ENCODE data around the gene PARM1.

Gene PARM1

DNA sequence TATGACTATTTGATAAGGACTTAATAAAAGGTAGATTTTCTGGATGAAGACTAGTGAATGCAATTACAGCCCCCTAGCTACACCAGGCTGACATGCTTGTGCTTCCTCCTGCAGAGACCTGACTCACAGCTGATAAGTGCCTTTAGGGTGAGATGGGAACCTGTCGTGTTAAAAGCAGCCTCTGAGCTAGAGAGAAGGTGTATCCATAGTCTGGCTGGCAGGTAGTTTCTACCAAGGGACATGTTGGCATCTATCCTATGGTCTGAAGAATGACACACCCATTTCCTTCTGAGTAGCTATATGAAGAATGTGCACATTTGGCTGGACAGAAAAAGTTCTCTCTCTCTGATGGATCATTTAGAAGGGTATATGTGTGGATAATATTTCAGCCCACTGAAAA is 64.1 kb downstream of the PARM1 start:
- Histone ChIP-seq H2AFZ (ENCODE audit: low read depth, low read length, severe bottlenecking) (no peak overlapping the region), H3K27me3 (ENCODE audit: low read length) (no peaks in the 10 kb centered on the region), H3K9ac (ENCODE audit: low read length) (no peak overlapping the region), H3K79me2 (ENCODE audit: insufficient read depth, low read length) (peaks cover 17% of the 10 kb centered on the region; the same call in 1 of the 2 replicates), H3K36me3 (ENCODE audit: low read length) (peaks cover 5% of the 10 kb centered on the region; the same call in 1 of the 2 replicates), H4K20me1 (ENCODE audit: low read depth, low read length) (no peaks in the 10 kb centered on the region), H3K4me3 (ENCODE audit: insufficient read depth, low read length, poor library complexity, severe bottlenecking) (no peak overlapping the region), H3K9me3 (ENCODE audit: insufficient read depth, low read length) (no peaks in the 10 kb centered on the region), H3K9me2 (replicated peaks; ENCODE audit: insufficient read depth, low read length) (no peaks in the 10 kb centered on the region), H3K4me2 (ENCODE audit: low read depth, low read length, poor library complexity, severe bottlenecking) (no peak overlapping the region), H3K27ac (ENCODE audit: low read depth, low read length) (no peak overlapping the region), H3F3A (ENCODE audit: insufficient read depth) (no peaks in the 10 kb centered on the region)
- no peak for TF ChIP-seq EZH2phosphoT487 (conservative IDR thresholded peaks at IDR 0.05; ENCODE audit: low read length)
- TF ChIP-seq, protein P1, sequence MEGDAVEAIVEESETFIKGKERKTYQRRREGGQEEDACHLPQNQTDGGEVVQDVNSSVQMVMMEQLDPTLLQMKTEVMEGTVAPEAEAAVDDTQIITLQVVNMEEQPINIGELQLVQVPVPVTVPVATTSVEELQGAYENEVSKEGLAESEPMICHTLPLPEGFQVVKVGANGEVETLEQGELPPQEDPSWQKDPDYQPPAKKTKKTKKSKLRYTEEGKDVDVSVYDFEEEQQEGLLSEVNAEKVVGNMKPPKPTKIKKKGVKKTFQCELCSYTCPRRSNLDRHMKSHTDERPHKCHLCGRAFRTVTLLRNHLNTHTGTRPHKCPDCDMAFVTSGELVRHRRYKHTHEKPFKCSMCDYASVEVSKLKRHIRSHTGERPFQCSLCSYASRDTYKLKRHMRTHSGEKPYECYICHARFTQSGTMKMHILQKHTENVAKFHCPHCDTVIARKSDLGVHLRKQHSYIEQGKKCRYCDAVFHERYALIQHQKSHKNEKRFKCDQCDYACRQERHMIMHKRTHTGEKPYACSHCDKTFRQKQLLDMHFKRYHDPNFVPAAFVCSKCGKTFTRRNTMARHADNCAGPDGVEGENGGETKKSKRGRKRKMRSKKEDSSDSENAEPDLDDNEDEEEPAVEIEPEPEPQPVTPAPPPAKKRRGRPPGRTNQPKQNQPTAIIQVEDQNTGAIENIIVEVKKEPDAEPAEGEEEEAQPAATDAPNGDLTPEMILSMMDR (IDR thresholded peaks at IDR 0.05; ENCODE audit: insufficient read depth, low read length, poor library complexity, severe bottlenecking) = no peak

DNA sequence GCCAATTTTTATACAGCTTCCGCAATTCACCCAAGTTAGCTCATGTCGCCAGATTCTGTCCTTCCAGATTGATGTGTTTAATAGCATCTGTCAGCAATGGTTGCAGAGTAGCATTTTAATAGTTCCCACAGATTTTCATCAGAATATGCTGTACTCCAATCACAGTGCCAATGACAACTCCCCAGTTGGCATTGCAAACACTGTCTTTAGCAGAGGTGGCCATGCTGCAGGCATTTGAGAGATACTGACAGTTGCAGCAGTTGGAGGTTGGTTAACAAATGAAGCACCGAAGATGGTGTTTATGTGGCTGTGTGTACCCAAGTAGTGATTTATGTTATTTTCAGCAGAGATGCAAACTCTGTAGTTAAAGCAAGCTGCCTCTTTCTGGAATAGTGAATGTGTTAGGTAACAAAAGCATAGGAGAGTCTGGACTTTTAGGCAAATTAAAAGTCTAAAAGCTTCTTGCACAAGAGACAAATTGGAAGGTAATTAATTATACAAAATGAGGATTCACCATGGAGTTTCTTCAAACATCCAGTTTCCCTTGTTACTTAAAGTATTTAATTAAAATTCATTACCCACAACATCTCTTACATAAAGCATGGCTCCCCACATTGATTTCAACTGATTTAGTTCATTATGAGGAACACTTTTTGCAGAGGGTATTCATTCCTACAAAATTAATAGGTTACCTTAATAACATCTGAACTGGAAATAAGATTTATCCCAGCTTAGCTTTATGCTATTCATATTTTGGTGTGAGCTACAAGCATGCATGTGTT is 65.2 kb downstream of the PARM1 start:
- Histone ChIP-seq H2AFZ (ENCODE audit: low read depth, low read length, severe bottlenecking) (no peak overlapping the region), H4K20me1 (ENCODE audit: low read depth, low read length) (no peaks in the 10 kb centered on the region), H3K27ac (ENCODE audit: low read depth, low read length) (no peak overlapping the region), H3K4me2 (ENCODE audit: low read depth, low read length, poor library complexity, severe bottlenecking) (no peak overlapping the region), H3K36me3 (ENCODE audit: low read length) (no peaks in the 10 kb centered on the region), H3K9me2 (replicated peaks; ENCODE audit: insufficient read depth, low read length) (no peaks in the 10 kb centered on the region), H3K27me3 (ENCODE audit: low read length) (no peaks in the 10 kb centered on the region), H3K9ac (ENCODE audit: low read length) (no peak overlapping the region), H3K79me2 (ENCODE audit: insufficient read depth, low read length) (peaks cover 17% of the 10 kb centered on the region; the same call in 1 of the 2 replicates), H3K4me3 (ENCODE audit: insufficient read depth, low read length, poor library complexity, severe bottlenecking) (no peak overlapping the region), H3K9me3 (ENCODE audit: insufficient read depth, low read length) (no peaks in the 10 kb centered on the region), H3F3A (ENCODE audit: insufficient read depth) (no peaks in the 10 kb centered on the region)
- no peak for TF ChIP-seq EZH2phosphoT487 (conservative IDR thresholded peaks at IDR 0.05; ENCODE audit: low read length)
- TF ChIP-seq, protein P1 (IDR thresholded peaks at IDR 0.05; ENCODE audit: insufficient read depth, low read length, poor library complexity, severe bottlenecking) = no peak

DNA sequence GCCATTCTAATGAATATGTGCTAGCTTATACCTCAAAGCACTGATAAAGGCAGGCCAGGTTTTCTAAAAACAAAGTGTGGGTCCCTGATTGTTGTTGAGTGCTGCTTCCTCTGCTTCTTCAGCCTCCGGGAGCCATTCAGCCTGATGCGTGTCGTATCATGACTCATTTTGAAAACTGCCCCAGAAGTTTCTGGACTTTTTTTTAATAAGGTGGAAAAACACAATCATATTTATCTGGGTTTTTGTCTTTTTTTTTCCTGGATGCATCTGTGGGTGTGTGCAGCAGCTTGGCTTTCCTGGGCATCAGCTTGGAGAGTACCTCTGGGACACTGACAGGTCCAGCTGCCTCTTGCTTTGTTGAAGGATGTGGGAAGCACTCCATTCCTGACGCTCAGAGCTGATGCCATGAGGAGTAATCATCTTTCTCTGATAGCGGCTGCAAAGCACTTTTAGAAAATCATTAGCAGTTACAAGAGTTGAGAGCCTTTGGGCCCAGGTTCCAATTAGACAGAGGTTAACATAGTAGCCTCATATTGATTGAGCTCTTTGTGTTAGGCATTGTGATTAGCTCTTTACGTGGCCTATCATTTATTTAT is 66.9 kb downstream of the PARM1 start:
- Histone ChIP-seq H3K36me3 (ENCODE audit: low read length) (no peaks in the 10 kb centered on the region), H3F3A (ENCODE audit: insufficient read depth) (no peaks in the 10 kb centered on the region), H3K27ac (ENCODE audit: low read depth, low read length) (no peak overlapping the region), H3K27me3 (ENCODE audit: low read length) (no peaks in the 10 kb centered on the region), H3K4me2 (ENCODE audit: low read depth, low read length, poor library complexity, severe bottlenecking) (no peak overlapping the region), H3K79me2 (ENCODE audit: insufficient read depth, low read length) (peaks cover 20% of the 10 kb centered on the region; the same call in 1 of the 2 replicates), H4K20me1 (ENCODE audit: low read depth, low read length) (no peaks in the 10 kb centered on the region), H2AFZ (ENCODE audit: low read depth, low read length, severe bottlenecking) (no peak overlapping the region), H3K9me2 (replicated peaks; ENCODE audit: insufficient read depth, low read length) (no peaks in the 10 kb centered on the region), H3K9me3 (ENCODE audit: insufficient read depth, low read length) (no peaks in the 10 kb centered on the region), H3K9ac (ENCODE audit: low read length) (no peak overlapping the region), H3K4me3 (ENCODE audit: insufficient read depth, low read length, poor library complexity, severe bottlenecking) (no peak overlapping the region)
- no peak for TF ChIP-seq EZH2phosphoT487 (conservative IDR thresholded peaks at IDR 0.05; ENCODE audit: low read length)
- TF ChIP-seq, protein P1 (IDR thresholded peaks at IDR 0.05; ENCODE audit: insufficient read depth, low read length, poor library complexity, severe bottlenecking) = no peak

Measured in SU-DHL-6 (cell line).